ENCODE measurements around the gene SMIM27.
"Not testable (repeated sequence)": the region's sequence is repeated elsewhere in the genome, so short reads cannot be mapped to it uniquely, and the experiment has no call there.

SMIM27 gene, protein sequence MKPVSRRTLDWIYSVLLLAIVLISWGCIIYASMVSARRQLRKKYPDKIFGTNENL

GRCh38 chr9:32552172-32552872 lies at the start of gene SMIM27, which contains the start of gene TOPORS:
Gene SMIM27 (plus strand): TSS chr9:32552327. CDS start chr9:32552435, 108 bp downstream.
Gene TOPORS (minus strand): TSS chr9:32552586. CDS start chr9:32552436, 150 bp downstream.
- H3K4me3 ChIP-seq (ENCODE audit: low read depth, low read length): peak within 1 kb of the TSS; percentile 90
- TF ChIP-seq, protein P1, sequence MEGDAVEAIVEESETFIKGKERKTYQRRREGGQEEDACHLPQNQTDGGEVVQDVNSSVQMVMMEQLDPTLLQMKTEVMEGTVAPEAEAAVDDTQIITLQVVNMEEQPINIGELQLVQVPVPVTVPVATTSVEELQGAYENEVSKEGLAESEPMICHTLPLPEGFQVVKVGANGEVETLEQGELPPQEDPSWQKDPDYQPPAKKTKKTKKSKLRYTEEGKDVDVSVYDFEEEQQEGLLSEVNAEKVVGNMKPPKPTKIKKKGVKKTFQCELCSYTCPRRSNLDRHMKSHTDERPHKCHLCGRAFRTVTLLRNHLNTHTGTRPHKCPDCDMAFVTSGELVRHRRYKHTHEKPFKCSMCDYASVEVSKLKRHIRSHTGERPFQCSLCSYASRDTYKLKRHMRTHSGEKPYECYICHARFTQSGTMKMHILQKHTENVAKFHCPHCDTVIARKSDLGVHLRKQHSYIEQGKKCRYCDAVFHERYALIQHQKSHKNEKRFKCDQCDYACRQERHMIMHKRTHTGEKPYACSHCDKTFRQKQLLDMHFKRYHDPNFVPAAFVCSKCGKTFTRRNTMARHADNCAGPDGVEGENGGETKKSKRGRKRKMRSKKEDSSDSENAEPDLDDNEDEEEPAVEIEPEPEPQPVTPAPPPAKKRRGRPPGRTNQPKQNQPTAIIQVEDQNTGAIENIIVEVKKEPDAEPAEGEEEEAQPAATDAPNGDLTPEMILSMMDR (IDR thresholded peaks at IDR 0.05; ENCODE audit: borderline replicate concordance, insufficient read depth, low read depth, low read length): no peak

- H3K4me3 ChIP-seq (ENCODE audit: low read depth, low read length): no peak overlapping the region
- TF ChIP-seq, protein P1 (IDR thresholded peaks at IDR 0.05; ENCODE audit: borderline replicate concordance, insufficient read depth, low read depth, low read length): no peak
Measured at GRCh38 chr9:32502464-32502863, 49.7 kb upstream of the SMIM27 start.

GRCh38 chr9:32503008-32503407 lies 49.1 kb upstream of the SMIM27 start:
- H3K4me3 ChIP-seq (ENCODE audit: low read depth, low read length): no peak overlapping the region
- TF ChIP-seq, protein P1 (IDR thresholded peaks at IDR 0.05; ENCODE audit: borderline replicate concordance, insufficient read depth, low read depth, low read length): no peak

DNA sequence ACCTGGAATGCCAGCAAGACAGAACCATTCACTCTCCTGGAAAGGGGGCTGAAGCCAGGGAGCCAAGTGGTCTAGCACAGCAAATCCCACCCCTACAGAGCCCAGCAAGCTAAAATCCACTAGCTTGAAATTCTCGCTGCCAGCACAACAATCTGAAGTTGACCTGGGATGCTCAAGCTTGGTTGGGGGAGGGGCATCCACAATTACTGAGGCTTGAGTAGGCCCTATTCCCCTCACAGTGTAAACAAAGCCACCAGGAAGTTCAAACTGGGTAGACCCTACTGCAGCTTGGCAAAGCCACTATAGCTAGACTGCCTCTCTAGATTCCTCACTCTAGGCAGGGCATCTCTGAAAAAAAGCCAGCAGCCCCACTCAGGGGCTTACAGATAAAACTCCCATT lies 43.4 kb upstream of the SMIM27 start:
- H3K4me3 ChIP-seq (ENCODE audit: low read depth, low read length): no peak overlapping the region
- TF ChIP-seq, protein P1 (IDR thresholded peaks at IDR 0.05; ENCODE audit: borderline replicate concordance, insufficient read depth, low read depth, low read length): no peak

DNA sequence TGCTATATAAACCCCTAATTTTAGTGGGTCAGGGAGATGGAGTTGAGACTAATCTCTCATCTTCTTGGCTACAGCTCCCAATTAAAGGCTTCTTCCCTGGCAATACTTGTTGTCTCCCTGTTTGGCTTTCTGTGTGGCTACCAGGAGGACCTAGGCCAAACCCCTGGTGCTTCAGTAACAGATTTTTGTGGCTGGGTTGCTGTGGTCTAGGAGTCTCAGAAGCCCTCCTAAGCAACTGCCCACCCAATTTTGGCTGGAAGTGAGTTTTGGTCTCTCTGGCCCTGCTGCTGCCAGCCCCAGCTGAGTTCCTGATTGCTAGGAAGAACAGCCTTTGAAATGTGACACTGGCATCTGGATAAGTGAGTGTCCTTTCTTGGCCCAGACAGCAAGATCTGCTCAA lies 35.9 kb upstream of the SMIM27 start:
- H3K4me3 ChIP-seq (ENCODE audit: low read depth, low read length): no peak overlapping the region
- TF ChIP-seq, protein P1 (IDR thresholded peaks at IDR 0.05; ENCODE audit: borderline replicate concordance, insufficient read depth, low read depth, low read length): no peak

DNA sequence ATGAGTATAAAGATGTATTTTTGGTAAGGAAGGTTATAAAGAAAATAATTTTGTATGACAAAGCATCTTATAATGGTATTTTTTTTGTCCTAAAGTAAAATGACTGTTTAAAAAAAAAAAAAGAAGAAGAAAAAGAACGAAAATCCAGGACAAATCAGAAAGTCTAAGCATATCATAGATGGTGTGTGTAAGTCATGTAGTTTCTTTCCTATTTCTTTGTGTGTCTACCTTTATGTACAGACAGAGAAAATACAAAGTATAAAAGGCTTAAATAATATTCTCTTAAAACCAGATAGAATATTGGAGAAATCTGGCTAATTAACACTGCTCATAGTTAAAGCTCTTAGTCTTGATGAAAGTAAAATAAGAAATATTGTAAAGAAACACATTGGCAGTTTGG lies 33.9 kb upstream of the SMIM27 start:
- H3K4me3 ChIP-seq (ENCODE audit: low read depth, low read length): no peak overlapping the region
- TF ChIP-seq, protein P1 (IDR thresholded peaks at IDR 0.05; ENCODE audit: borderline replicate concordance, insufficient read depth, low read depth, low read length): no peak

DNA sequence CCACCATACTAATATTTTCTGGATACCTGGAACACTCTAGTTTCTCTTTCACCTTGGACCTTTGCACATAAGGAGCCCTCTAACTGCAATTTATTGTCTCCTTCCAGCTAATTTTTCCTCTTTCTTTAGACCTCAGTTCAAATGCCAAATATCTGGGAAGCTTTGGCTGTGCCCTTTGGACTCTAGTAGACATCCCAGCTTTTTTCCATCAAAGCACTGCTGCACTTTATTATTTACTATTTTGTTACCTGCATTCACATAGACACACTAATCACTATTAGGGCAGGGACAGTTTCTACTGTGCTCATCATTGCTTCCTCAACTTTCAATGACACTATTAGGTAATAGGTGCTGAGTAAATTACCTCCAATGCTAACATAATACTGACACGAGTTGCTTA lies 28.2 kb upstream of the SMIM27 start:
- TF ChIP-seq, protein P1 (IDR thresholded peaks at IDR 0.05; ENCODE audit: borderline replicate concordance, insufficient read depth, low read depth, low read length): no peak
- H3K4me3 ChIP-seq (ENCODE audit: low read depth, low read length): no peak overlapping the region

GRCh38 chr9:32524558-32524891 lies 27.6 kb upstream of the SMIM27 start:
- not testable (repeated sequence) for H3K4me3 ChIP-seq (ENCODE audit: low read depth, low read length)
